GM12874 (cell line): ENCODE measurements around the gene WFDC1.

ENCODE experiments used
- CTCF ChIP-seq: IDR thresholded peaks from 2 replicates; pipeline ENCODE4 v1.5.1; 2011; ENCODE audit warnings: low read depth, mild to moderate bottlenecking, control low read depth, low read length, moderate library complexity; ENCODE audit not compliant: insufficient read depth

The WFDC1 gene

GRCh38 chr16:84272740-84273320 is 21.8 kb upstream of the WFDC1 start:
- TF ChIP-seq CTCF = no peak

GRCh38 chr16:84274515-84274914 is 20.2 kb upstream of the WFDC1 start:
- no peak for TF ChIP-seq CTCF

GRCh38 chr16:84275585-84276151 is 19.0 kb upstream of the WFDC1 start:
- no peak for TF ChIP-seq CTCF

GRCh38 chr16:84277244-84277823 is 17.3 kb upstream of the WFDC1 start:
- TF ChIP-seq CTCF = peak; percentile 74

- no peak for TF ChIP-seq CTCF
Observed at GRCh38 chr16:84278333-84278732, 16.3 kb upstream of the WFDC1 start.

- TF ChIP-seq CTCF = no peak
Observed at GRCh38 chr16:84278968-84279367, 15.7 kb upstream of the WFDC1 start.

- no peak for TF ChIP-seq CTCF
Observed at GRCh38 chr16:84279881-84280280, 14.8 kb upstream of the WFDC1 start.
